Stimulated activated CD4-positive, alpha-beta T cell treated with anti-CD3 and anti-CD28 coated beads, Interleukin-2, amount 100 ng/mL, for 48 hours (primary cell): Measurements from ENCODE around the gene NAB1.

Experiments
- DNase-seq, 2 donors: peaks; one replicate each; pipeline ENCODE4 v3.0.0-alpha.2; 2020

NAB1 gene

GRCh38 chr2:190716176-190716807 lies 67.4 kb downstream of the NAB1 start:
- no peak for DNase-seq

GRCh38 chr2:190717306-190717705 lies 68.4 kb downstream of the NAB1 start:
- DNase-seq = no peak

GRCh38 chr2:190717764-190718651 lies 69.1 kb downstream of the NAB1 start:
- no peak for DNase-seq

- DNase-seq = peak; percentile 63 to 70
Measured at GRCh38 chr2:190718652-190719526, 70.0 kb downstream of the NAB1 start.

- no peak for DNase-seq
Measured at GRCh38 chr2:190720276-190720675, 71.4 kb downstream of the NAB1 start.

GRCh38 chr2:190720691-190721090 lies 71.8 kb downstream of the NAB1 start:
- no peak for DNase-seq

GRCh38 chr2:190722061-190722759 lies 73.3 kb downstream of the NAB1 start:
- peak in 1 of 2 donors; percentile 28 for DNase-seq

- no peak for DNase-seq
Measured at GRCh38 chr2:190722835-190723234, 74.0 kb downstream of the NAB1 start.

GRCh38 chr2:190723397-190724090 lies 74.7 kb downstream of the NAB1 start:
- DNase-seq = no peak

- no peak for DNase-seq
Measured at GRCh38 chr2:190726255-190726654, 77.4 kb downstream of the NAB1 start.

- no peak for DNase-seq
Measured at GRCh38 chr2:190736355-190736754, 87.5 kb downstream of the NAB1 start.

GRCh38 chr2:190740449-190740848 lies 91.6 kb downstream of the NAB1 start:
- DNase-seq = no peak
